GM23338 (cell line): ENCODE measurements around the gene MAP6D1.

ENCODE experiments used
- EZH2 ChIP-seq: fragments of 200-600 bp; sonication (generic); IDR thresholded peaks from one replicate; pipeline ENCODE4 v1.8.0; 2017; ENCODE audit warnings: antibody characterized with exemption, mild to moderate bottlenecking, low read depth; ENCODE audit not compliant: unreplicated experiment
- EZH2phosphoT487 ChIP-seq: fragments of 200-600 bp; sonication (generic); IDR thresholded peaks from one replicate; pipeline ENCODE4 v1.8.1; 2018; ENCODE audit warnings: antibody characterized with exemption; ENCODE audit not compliant: unreplicated experiment
- JUNB ChIP-seq: IDR thresholded peaks from one replicate; pipeline ENCODE4 v1.6.1; 2016; ENCODE audit warnings: antibody characterized with exemption; ENCODE audit not compliant: unreplicated experiment
- NANOG ChIP-seq: IDR thresholded peaks from 2 replicates; pipeline ENCODE4 v1.6.1; 2016; ENCODE audit warnings: antibody characterized with exemption, borderline replicate concordance
- POLR2AphosphoS5 ChIP-seq: IDR thresholded peaks from 2 replicates; pipeline ENCODE4 v1.6.1; 2016; ENCODE audit warnings: antibody characterized with exemption, low read depth
- STAT1 ChIP-seq: IDR thresholded peaks from one replicate; pipeline ENCODE4 v1.6.1; 2016; ENCODE audit warnings: antibody characterized with exemption; ENCODE audit not compliant: unreplicated experiment
- ZNF331 ChIP-seq: fragments of 250-450 bp; sonication (Bioruptor Pico); IDR thresholded peaks from 2 replicates; pipeline ENCODE4 v1.5.0; 2020; ENCODE audit warnings: low read depth, mild to moderate bottlenecking, moderate library complexity
- TF ChIP-seq, protein P1 (sequence below), 2 experiments: fragments of 200-600 bp in 1 of 2; sonication (generic) in 1 of 2; conservative IDR thresholded peaks; 2 replicates each; pipeline versions ENCODE4 v1.5.1 to v1.6.1; 2016 to 2017; ENCODE audit warnings: antibody characterized with exemption in 2 of 2, low read depth in 2 of 2, mild to moderate bottlenecking in 2 of 2, moderate library complexity in 1 of 2
- TF ChIP-seq, protein P2 (sequence below): IDR thresholded peaks from one replicate; pipeline ENCODE4 v1.6.1; 2018; ENCODE audit warnings: antibody characterized with exemption; ENCODE audit not compliant: unreplicated experiment

DNA sequence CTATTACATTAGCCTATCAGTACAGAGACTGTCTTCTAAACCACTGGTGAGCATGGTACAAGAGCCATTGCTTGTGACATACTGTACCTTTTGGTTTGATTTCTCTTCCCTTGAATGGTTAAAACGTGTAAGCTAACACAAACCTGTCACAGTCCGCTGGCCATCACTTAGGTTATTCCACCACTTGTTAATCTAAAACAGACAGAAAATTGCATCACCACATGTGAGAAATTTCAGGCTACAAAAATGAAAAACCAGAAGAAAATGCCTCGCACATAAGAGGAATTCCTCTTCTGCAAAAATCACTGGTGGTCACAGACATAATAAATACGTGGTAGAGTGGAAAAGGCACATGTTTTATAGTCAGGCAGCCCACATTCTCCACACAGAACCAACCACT, 37.2 kb upstream of the MAP6D1 start:
- TF ChIP-seq EZH2, result no peak
- TF ChIP-seq, protein P1, sequence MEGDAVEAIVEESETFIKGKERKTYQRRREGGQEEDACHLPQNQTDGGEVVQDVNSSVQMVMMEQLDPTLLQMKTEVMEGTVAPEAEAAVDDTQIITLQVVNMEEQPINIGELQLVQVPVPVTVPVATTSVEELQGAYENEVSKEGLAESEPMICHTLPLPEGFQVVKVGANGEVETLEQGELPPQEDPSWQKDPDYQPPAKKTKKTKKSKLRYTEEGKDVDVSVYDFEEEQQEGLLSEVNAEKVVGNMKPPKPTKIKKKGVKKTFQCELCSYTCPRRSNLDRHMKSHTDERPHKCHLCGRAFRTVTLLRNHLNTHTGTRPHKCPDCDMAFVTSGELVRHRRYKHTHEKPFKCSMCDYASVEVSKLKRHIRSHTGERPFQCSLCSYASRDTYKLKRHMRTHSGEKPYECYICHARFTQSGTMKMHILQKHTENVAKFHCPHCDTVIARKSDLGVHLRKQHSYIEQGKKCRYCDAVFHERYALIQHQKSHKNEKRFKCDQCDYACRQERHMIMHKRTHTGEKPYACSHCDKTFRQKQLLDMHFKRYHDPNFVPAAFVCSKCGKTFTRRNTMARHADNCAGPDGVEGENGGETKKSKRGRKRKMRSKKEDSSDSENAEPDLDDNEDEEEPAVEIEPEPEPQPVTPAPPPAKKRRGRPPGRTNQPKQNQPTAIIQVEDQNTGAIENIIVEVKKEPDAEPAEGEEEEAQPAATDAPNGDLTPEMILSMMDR (conservative IDR thresholded peaks at IDR 0.05; ENCODE audit: low read depth in 2 of 2), result no peak
- TF ChIP-seq POLR2AphosphoS5, result no peak
- no peak for TF ChIP-seq JUNB
- TF ChIP-seq, protein P2, sequence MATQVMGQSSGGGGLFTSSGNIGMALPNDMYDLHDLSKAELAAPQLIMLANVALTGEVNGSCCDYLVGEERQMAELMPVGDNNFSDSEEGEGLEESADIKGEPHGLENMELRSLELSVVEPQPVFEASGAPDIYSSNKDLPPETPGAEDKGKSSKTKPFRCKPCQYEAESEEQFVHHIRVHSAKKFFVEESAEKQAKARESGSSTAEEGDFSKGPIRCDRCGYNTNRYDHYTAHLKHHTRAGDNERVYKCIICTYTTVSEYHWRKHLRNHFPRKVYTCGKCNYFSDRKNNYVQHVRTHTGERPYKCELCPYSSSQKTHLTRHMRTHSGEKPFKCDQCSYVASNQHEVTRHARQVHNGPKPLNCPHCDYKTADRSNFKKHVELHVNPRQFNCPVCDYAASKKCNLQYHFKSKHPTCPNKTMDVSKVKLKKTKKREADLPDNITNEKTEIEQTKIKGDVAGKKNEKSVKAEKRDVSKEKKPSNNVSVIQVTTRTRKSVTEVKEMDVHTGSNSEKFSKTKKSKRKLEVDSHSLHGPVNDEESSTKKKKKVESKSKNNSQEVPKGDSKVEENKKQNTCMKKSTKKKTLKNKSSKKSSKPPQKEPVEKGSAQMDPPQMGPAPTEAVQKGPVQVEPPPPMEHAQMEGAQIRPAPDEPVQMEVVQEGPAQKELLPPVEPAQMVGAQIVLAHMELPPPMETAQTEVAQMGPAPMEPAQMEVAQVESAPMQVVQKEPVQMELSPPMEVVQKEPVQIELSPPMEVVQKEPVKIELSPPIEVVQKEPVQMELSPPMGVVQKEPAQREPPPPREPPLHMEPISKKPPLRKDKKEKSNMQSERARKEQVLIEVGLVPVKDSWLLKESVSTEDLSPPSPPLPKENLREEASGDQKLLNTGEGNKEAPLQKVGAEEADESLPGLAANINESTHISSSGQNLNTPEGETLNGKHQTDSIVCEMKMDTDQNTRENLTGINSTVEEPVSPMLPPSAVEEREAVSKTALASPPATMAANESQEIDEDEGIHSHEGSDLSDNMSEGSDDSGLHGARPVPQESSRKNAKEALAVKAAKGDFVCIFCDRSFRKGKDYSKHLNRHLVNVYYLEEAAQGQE, result no peak
- TF ChIP-seq EZH2phosphoT487, result no peak
- TF ChIP-seq NANOG, result no peak
- no peak for TF ChIP-seq ZNF331 (CRISPR knock-in tag)
- no peak for TF ChIP-seq STAT1
